Stimulated activated CD8-positive, alpha-beta memory T cell treated with anti-CD3 and anti-CD28 coated beads, Interleukin-7, amount 100 ng/mL, for 24 hours (primary cell): ENCODE results near the gene PRG3.

Experiments used
- DNase-seq: peaks from one replicate; pipeline ENCODE4 v3.0.0-alpha.2; 2020; ENCODE audit warnings: low read depth

Gene PRG3

GRCh38 chr11:57359396-57359795, 21.6 kb downstream of the PRG3 start:
- no peak for DNase-seq

- DNase-seq = no peak
Observed at GRCh38 chr11:57358991-57359390, 22.0 kb downstream of the PRG3 start.

- DNase-seq = no peak
Observed at GRCh38 chr11:57358543-57358961, 22.4 kb downstream of the PRG3 start.

- DNase-seq = no peak
Observed at GRCh38 chr11:57357856-57358255, 23.1 kb downstream of the PRG3 start.

- DNase-seq = no peak
Observed at GRCh38 chr11:57357310-57357709, 23.6 kb downstream of the PRG3 start.

GRCh38 chr11:57356268-57356667, 24.7 kb downstream of the PRG3 start:
- DNase-seq = no peak

GRCh38 chr11:57354699-57355098, 26.3 kb downstream of the PRG3 start:
- no peak for DNase-seq

- DNase-seq = no peak
Observed at GRCh38 chr11:57353852-57354251, 27.1 kb downstream of the PRG3 start.

GRCh38 chr11:57353446-57353845, 27.5 kb downstream of the PRG3 start:
- no peak for DNase-seq

- no peak for DNase-seq
Observed at GRCh38 chr11:57353036-57353435, 27.9 kb downstream of the PRG3 start.

- peak; percentile 43 for DNase-seq
Observed at GRCh38 chr11:57349491-57350274, 31.3 kb downstream of the PRG3 start.

- DNase-seq = no peak
Observed at GRCh38 chr11:57348636-57349313, 32.2 kb downstream of the PRG3 start.

- no peak for DNase-seq
Observed at GRCh38 chr11:57348052-57348451, 32.9 kb downstream of the PRG3 start.

- DNase-seq = no peak
Observed at GRCh38 chr11:57347336-57347735, 33.6 kb downstream of the PRG3 start.

GRCh38 chr11:57345555-57346211, 35.3 kb downstream of the PRG3 start:
- peak; percentile 57 for DNase-seq

GRCh38 chr11:57344826-57345225, 36.1 kb downstream of the PRG3 start:
- no peak for DNase-seq

- no peak for DNase-seq
Observed at GRCh38 chr11:57343825-57344224, 37.1 kb downstream of the PRG3 start.

GRCh38 chr11:57342702-57343101, 38.2 kb downstream of the PRG3 start:
- no peak for DNase-seq

- DNase-seq = no peak
Observed at GRCh38 chr11:57341250-57341808, 39.6 kb downstream of the PRG3 start.

GRCh38 chr11:57340039-57340615, 40.8 kb downstream of the PRG3 start:
- no peak for DNase-seq

GRCh38 chr11:57339328-57339727, 41.6 kb downstream of the PRG3 start:
- DNase-seq = no peak

GRCh38 chr11:57338142-57338541, 42.8 kb downstream of the PRG3 start, which contains the start of gene P2RX3:
TSS of gene P2RX3 (plus strand) at chr11:57338352. CDS start at chr11:57338551, 199 bp downstream.
- no peak for DNase-seq
